ENCODE data around the gene KCNIP2. TPM values are rescaled to one million over a fixed set of nuclear protein-coding genes. Genes with fewer than 3 reads are reported as not detected.
A peak's percentile ranks its signal among the peaks of the same experiment; 100 is the strongest.
"Not testable (repeated sequence)": the region's sequence is repeated elsewhere in the genome, so short reads cannot be mapped to it uniquely, and the experiment has no call there.

Gene KCNIP2
- total RNA-seq, 2 donors from 2014 or later: 2.3 to 3.7 TPM

DNA sequence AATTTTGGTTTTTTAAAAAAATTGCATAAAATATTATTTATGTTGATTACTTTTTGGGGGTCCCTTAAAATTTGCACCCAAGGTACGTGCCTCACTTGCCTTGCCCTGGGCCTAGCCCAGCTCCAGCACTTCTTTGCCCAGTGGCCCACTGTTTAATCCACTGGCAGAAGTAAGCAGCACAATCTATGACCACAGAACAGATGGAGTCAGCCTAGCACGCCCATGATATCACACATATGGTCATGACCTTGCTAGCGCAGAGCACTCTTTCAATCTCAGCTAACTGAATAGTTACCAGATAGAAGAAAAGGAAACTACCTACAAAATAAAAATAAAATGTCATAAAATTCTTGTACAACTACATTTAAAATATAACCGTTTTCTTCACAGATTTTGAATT lies 31.0 kb downstream of the KCNIP2 start:
- ATAC-seq: no peak
- no peak for DNase-seq
- intact Hi-C loops (cut with DNase I, micrococcal nuclease): no loop called here

DNA sequence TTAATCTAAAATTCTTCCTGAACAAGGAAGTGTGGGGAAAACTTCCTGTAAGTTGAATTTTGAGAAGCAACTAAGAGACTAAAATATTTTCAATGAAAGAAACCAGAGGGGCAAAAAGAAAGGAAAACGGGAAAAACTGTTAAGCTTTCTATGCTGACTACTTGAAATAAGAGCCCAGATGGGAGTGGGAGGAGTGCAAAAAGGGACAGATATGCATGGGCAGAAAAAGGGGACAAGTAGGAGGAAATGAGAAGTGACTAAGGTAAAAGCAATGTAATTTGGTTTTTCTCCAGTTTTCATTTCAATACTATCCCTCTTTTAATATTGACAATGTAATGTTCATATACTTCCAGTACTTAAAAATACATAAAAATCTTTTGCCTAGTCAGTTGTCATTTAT lies 36.4 kb downstream of the KCNIP2 start:
- intact Hi-C loops (cut with DNase I, micrococcal nuclease): no loop called here
- ATAC-seq (no peak), DNase-seq (no peak)

DNA sequence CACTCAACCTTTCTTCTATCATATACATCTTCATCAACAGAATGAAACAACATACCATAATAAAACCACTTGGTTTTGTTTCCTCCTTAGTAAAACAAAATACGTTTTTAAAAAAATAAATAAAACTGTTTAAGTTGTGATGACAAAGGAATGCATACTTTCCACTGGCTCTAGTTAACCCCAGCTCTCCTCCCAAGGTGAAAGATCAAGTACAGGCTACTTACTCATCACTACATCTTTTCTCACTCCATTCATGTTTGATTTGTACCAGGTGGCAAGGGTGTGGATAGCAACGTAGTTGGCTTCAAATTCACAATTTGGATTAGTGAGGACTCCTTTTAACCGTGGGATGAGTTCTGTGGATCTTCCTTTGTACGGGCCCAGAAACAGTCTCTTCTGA lies 40.1 kb downstream of the KCNIP2 start:
- DNase-seq: no peak
- ATAC-seq: no peak
- intact Hi-C loops (cut with DNase I, micrococcal nuclease): no loop called here

DNA sequence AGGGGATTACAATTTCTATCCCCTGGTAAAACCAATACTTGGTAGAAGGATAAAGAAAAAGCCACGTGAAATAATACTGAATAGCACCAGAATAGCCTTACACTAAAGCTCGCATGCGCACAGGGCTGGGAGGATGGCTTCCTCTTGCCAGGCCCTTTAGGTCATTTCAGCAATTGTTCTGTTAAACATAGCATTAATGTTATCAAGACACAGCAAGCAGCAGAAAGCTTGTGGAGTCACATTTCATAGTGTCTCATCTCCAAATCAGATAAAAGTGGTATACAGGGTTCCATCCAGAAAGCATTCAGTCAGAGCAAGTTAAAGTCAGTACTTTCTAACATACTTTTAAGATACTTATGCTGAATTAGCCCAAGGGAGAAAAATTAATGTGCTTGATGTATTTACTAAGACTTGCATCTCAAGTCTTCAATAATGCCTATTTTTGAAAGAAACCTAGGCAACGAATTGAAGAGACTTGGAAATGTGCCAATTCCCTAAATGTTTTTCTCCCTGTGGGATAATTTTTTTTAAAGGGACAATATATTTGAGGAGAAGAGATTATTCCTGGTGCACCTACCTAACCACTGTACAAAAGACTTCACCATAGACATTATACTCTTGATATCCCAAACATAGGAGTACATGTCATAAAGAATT lies 46.1 kb downstream of the KCNIP2 start:
- no peak for ATAC-seq
- intact Hi-C loops (cut with DNase I, micrococcal nuclease): no loop called here

DNA sequence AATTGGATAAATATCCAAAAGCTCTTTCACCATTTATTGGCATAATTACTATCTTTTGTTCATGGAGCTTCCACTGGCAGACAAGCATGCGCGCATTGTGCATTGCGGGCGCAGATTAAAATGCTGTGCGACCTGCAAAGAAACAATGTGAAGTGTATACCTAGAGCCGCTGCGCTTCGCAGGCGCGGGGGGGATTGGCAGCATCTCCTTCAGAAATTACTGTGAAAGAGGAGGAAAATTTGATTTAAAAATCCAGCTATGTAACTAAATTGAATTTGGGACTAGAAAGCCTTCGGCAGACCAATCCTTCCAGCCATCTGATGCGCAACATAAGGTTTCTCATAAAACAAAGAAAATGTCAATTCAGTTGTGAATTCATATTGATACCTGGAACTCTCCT lies 50.1 kb downstream of the KCNIP2 start:
- ATAC-seq: no peak
- intact Hi-C loops (cut with DNase I, micrococcal nuclease): no loop called here
- DNase-seq: no peak

More for the DNA sequence above, 46.1 kb downstream of the KCNIP2 start:
- DNase-seq: no peak

DNA sequence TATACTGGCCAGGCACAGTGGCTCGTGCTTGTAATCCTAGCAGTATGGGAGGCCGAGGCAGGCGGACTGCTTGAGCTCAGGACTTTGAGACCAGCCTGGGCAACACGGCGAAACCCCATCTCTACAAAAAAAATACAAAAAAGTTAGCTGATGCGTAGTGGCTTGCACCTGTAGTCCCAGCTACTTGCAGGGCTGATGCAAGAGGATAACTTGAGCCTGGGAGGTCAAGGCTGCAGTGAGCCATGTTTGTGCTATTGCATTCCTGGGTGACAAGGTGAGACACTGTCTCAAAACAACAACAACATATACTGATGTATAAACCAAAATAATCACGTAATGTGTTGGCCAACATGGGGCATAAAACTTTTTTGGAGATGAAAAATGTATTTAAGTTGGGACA lies 53.9 kb downstream of the KCNIP2 start:
- DNase-seq (no peak), ATAC-seq (no peak)
- intact Hi-C loops (cut with DNase I, micrococcal nuclease): no loop called here

DNA sequence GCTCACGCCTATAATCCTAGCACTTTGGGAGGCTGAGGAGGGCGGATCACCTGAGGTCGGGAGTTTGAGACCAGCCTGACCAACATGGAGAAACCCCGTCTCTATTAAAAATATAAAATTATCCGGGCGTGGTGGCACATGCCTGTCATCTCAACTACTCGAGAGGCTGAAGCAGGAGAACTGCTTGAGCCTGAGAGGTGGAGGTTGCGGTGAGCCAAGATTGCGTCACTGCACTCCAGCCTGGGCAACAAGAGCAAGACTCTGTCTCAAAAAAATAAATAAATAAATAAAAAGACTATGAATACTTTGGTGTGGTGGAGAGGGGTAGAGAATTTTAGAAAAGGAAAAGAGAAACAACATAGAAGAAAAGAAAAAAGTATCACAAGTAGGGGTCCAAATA lies 54.4 kb downstream of the KCNIP2 start:
- intact Hi-C loops (cut with DNase I, micrococcal nuclease); ATAC-seq; DNase-seq: not testable (repeated sequence)

DNA sequence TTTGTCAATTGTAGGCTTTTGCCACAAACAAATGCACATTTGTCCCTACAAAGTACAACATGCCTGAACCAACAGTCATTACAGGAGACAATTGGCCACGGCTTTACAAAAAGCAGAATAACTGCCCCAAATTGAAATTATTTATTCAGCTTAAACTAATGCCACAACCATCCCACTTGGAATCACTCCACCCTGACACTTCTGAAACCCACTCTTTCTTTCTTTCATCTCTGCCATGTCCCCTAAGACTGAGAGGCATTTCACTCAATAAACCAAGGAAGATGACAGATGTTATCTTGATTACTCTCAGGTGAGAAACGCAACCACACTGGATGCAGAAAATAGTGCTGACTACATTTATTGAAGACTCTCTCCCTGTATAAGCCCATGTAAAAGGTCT lies 57.8 kb downstream of the KCNIP2 start:
- ATAC-seq (no peak), DNase-seq (no peak)
- intact Hi-C loops (cut with DNase I, micrococcal nuclease): no loop called here

DNA sequence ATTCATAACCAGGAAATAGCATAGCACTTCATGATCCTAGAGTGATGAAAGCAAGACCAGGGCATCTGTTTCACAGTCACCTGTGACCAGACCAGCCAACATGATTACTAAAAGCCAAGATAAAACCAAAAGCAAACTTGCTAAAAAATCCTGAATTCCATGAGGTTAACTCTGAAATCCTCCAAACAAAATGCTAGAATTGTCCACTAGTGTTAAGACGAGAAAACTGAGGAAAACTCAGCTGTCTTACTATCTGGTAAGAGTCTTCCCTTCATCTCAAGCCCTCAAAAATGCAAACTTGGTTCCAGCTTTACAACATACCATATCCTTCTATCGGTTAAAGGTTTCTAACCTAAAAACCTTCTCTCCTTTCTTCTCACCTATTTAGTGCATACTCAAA lies 59.0 kb downstream of the KCNIP2 start:
- no peak for ATAC-seq
- DNase-seq: no peak
- intact Hi-C loops (cut with DNase I, micrococcal nuclease): loop anchor here (5.0 kb wide), 2 partner anchors 77 to 177 kb away; no protein-coding TSS in a partner anchor

DNA sequence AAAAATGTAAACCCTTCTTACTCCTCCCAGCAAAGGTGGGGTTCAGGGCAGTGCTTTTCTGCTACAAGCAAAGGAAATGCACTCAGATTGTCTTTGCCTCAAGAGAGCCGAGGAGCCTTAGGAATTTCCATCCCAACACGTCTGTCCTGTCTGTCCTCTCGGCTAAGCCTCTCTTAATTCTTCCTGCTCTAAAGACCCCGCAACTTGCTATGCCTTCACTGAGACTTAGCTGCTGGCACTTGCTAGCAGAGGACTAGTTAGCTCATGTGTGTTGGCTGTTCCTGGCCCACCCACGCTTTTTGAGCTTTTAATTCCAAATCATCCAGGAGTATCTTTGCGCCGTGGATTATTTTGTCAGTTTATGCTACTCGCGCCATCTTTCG lies 59.9 kb downstream of the KCNIP2 start:
- intact Hi-C loops (cut with DNase I, micrococcal nuclease): loop anchor here (5.0 kb wide), 2 partner anchors 76 to 176 kb away; no protein-coding TSS in a partner anchor
- no peak for DNase-seq
- no peak for ATAC-seq

DNA sequence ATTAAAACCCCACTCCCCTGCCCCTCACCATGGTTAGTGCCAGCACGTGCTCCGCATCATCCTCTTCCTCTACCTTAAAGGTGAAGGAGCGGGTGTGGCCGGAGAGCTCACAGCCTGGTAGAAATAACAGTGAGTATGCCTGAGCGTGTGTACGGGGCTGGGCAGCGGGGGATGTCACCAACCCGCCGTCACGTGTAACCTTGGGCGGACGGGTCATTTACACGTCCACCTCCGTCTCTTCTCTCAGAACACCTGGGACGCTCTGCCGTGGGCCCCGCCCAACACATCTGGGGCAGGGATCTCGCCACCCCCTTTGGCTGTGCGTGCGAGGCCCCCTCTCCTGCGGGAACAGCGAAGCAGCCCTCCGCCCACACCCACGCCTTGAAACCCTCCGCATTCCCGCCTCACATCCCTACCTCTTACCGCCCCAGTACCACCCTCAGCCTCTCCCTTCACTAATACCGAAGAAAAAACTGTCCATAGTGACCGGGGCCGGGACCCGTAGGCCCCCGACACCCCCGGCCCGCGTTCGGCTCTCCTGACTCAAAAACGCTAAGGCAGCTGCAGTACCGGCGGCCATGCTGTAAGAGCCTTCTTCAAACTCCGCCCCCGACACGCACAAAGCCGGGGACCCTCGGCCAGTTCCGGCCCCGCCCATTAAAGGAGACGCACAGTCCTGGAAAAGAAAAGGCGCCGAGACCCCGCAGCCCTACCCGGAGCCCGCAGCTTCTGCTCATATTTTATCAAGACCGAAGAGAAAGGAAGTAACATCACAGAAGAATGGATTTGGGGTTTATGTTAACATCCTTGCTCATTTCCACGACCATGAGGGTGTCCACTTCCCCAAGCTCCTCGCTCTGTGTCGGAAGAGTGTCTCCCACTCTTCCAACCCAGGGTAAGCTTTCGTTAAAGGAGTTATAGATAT lies 60.5 kb downstream of the KCNIP2 start, which contains the start of gene NPM3:
TSS of gene NPM3 (minus strand) at position 636 of the 925 bp plus-strand sequence. CDS start at position 580, 56 bp downstream.
- peak; percentile 57 for ATAC-seq
- peak; percentile 86 to 90 for DNase-seq
- intact Hi-C loops (cut with DNase I, micrococcal nuclease): loop anchor here (5.0 kb wide), 2 partner anchors 76 to 176 kb away; no protein-coding TSS in a partner anchor

DNA sequence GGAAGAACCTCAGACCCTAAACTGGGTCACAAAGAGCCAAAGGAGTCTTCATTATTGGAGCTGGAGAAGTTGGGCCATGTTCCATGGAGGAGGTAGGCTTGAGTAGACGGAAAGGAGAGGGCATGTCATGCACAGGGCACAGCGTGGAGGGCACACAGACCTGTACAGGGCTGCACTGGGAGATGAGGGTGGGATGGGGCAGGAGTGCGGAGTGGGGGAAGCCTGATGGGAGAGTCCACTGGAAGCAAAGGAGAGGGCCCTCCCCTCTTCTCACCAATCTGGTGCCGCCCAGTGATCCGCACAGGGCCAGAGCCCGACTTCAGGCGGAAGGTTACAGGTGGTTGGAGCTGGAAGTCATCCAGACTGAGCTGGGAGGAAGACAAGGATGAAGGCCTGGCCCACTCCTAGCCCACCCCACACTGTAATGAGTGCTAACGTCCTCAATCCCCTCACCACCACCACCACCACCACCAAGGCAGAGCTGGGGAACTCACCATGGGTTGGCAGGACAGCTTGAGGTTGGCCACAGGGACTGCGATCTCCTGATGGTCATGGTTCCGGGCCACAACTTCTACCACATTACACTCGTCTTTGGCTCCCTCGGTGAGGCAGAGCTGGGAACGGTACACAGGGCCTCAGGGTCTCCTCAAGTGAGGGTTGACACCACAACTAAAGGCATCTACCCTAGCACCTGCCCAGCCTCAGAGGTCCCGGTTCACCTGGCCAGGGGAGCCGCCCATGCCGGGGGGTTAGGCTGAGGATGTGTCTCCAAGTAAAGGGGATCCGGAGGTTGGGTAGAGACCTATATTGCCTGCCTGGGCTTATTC lies 61.4 kb downstream of the KCNIP2 start:
- intact Hi-C loops (cut with DNase I, micrococcal nuclease): loop anchor here (5.0 kb wide), 2 partner anchors 75 to 175 kb away; no protein-coding TSS in a partner anchor
- ATAC-seq: no peak
- no peak for DNase-seq

DNA sequence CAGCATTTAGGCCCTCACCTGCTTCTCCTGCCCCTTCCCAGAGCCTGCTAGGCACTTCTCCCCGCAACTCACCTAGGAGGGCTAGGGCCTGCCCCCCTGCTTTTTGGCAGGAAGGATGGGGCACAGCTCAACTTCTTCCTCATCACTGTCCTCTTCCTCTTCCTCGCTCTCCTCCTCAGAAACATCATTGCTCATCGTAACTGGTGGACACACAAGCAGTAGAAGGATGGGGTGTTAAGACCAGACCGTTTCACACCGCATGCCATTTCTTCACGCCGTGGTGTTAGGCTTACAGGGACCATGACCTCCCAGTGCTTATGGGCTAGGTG lies 62.0 kb downstream of the KCNIP2 start:
- intact Hi-C loops (cut with DNase I, micrococcal nuclease): loop anchor here (5.0 kb wide), 2 partner anchors 74 to 174 kb away; no protein-coding TSS in a partner anchor
- ATAC-seq: no peak
- DNase-seq: no peak

DNA sequence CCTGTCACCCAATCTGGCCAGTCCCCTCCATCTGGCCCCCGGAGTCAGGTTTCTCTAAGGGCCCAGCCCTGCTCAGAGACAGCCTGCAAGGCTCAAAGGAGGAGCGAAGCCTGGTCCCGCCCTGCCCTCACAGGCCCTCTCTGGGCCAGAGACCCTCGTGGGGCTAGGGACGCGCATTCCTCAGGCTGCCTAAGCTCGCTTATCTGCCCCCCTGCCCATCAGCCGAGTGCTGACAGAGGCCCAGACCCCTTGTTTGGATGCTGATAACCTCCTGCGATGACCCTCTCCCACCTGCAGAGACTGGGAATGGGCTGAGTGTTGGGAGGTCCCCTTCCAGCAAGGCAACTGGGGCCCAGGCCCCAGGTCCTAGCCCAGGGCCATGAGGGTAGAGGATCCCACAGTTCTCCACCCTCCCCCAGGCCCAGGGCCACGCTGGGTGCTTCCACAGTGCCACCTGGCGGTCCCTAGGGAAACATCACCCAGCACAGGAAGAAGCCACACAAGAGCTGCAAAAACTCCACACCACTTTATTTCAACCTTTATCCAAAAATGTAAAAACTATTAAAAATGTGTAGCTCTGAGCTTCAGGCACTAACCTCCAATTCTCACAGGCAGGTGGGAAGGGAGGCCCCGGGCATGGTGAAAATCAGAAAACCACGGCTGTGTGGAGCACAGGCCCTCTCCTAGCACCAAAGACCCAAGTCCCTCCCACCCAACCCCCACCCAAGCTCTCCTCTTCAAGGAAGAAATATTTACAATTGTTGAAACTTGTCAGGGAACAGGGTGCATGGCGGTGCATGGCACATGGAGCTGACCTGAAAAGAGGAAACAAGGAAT lies 62.6 kb downstream of the KCNIP2 start:
- intact Hi-C loops (cut with DNase I, micrococcal nuclease): loop anchor here (5.0 kb wide), 2 partner anchors 74 to 174 kb away; no protein-coding TSS in a partner anchor
- ATAC-seq: peak; percentile 44
- peak in 1 of 2 donors; percentile 75 for DNase-seq

DNA sequence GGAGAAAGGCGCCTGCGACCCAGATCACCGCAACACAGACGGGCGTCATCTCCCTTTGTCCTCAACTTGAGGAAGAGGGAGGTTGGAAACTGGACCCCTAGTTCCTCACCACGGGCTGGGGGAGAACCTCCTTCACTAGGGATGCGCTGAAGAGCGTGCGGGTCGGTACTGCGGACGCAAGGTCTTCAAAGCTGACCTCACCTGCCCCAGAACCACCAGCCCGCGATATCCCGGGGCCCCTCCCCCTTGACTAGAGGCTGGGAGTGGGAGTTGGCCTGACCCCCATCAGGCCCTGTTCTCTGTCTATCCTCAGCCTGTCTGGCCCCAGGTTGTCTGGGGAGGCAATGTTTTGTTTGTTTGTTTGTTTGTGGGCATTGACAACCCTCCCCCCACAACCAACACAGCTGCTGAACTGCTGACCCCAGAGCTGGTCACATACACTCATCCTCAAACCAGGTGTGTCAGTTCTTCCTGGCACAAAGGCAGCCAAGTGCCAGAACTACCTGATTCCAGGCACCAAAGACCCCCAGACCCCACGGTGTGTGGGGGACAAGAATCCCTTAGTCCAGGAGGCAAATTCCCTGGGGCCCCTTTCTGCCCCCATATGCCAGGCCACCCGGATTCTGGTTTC lies 63.3 kb downstream of the KCNIP2 start:
- ATAC-seq (no peak), DNase-seq (peak in 1 of 2 donors; percentile 15)
- intact Hi-C loops (cut with DNase I, micrococcal nuclease): loop anchor here (5.0 kb wide), 2 partner anchors 73 to 173 kb away; no protein-coding TSS in a partner anchor

DNA sequence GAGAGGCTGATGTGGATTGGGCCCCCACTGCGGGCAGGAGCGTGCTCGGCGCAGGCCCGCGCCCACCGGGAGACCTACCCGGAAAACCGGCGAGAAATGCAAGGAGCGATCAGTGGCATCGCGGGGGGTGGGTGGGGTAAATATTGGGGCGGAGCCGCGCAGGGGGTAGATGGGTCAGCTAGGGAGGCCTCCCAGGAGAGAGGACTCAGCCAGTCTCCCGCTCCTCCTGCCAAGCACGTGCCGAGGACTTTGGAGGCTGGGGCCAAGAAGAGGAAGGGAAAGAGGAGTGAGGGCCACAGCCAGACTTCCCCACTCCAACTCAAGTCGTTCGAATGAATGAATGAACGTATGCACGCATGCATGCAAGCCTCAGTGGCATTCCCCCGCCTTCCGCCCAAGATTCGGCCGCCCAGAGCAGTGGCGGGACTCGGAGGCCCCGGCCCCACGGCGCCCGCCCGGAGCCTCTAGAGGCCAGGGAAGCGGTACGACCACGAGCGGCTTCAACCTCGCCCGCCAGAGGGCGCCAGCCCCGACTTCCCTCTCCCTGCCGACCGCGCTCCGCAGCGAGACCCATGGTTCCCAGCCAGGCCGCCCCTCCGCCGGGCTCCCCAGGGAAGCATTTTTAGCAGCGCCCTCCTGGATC lies 63.9 kb downstream of the KCNIP2 start:
- DNase-seq (peak; percentile 74 to 92), ATAC-seq (peak; percentile 68)
- intact Hi-C loops (cut with DNase I, micrococcal nuclease): loop anchor here (5.0 to 10.0 kb wide), 3 partner anchors 72 to 565 kb away; no protein-coding TSS in a partner anchor
